GM23338 (cell line): ENCODE results near the gene OR8A1.

ENCODE experiments used
- CTCF ChIP-seq, 2 experiments: fragments of 200-600 bp in 1 of 2; sonication (generic) in 1 of 2; conservative IDR thresholded peaks; 2 replicates each; pipeline versions ENCODE4 v1.5.1 to v1.6.1; 2016 to 2017; ENCODE audit warnings: antibody characterized with exemption in 2 of 2, low read depth in 2 of 2, mild to moderate bottlenecking in 2 of 2, moderate library complexity in 1 of 2
- EZH2 ChIP-seq: fragments of 200-600 bp; sonication (generic); IDR thresholded peaks from one replicate; pipeline ENCODE4 v1.8.0; 2017; ENCODE audit warnings: antibody characterized with exemption, mild to moderate bottlenecking, low read depth; ENCODE audit not compliant: unreplicated experiment
- EZH2phosphoT487 ChIP-seq: fragments of 200-600 bp; sonication (generic); IDR thresholded peaks from one replicate; pipeline ENCODE4 v1.8.1; 2018; ENCODE audit warnings: antibody characterized with exemption; ENCODE audit not compliant: unreplicated experiment
- POLR2AphosphoS5 ChIP-seq: IDR thresholded peaks from 2 replicates; pipeline ENCODE4 v1.6.1; 2016; ENCODE audit warnings: antibody characterized with exemption, low read depth
- REST ChIP-seq: IDR thresholded peaks from one replicate; pipeline ENCODE4 v1.6.1; 2018; ENCODE audit warnings: antibody characterized with exemption; ENCODE audit not compliant: unreplicated experiment

GRCh38 chr11:124551987-124552386, 17.8 kb upstream of the OR8A1 start:
- no peak for TF ChIP-seq EZH2
- TF ChIP-seq POLR2AphosphoS5 = no peak
- no peak for TF ChIP-seq CTCF (conservative IDR thresholded peaks at IDR 0.05; ENCODE audit: low read depth in 2 of 2)
- no peak for TF ChIP-seq EZH2phosphoT487
- TF ChIP-seq REST = no peak
